ENCODE measurements around the gene MPEG1. TPM values are rescaled to one million over a fixed set of nuclear protein-coding genes. Genes with fewer than 3 reads are reported as not detected.

Gene MPEG1, protein sequence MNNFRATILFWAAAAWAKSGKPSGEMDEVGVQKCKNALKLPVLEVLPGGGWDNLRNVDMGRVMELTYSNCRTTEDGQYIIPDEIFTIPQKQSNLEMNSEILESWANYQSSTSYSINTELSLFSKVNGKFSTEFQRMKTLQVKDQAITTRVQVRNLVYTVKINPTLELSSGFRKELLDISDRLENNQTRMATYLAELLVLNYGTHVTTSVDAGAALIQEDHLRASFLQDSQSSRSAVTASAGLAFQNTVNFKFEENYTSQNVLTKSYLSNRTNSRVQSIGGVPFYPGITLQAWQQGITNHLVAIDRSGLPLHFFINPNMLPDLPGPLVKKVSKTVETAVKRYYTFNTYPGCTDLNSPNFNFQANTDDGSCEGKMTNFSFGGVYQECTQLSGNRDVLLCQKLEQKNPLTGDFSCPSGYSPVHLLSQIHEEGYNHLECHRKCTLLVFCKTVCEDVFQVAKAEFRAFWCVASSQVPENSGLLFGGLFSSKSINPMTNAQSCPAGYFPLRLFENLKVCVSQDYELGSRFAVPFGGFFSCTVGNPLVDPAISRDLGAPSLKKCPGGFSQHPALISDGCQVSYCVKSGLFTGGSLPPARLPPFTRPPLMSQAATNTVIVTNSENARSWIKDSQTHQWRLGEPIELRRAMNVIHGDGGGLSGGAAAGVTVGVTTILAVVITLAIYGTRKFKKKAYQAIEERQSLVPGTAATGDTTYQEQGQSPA
- total RNA-seq (2022; extraction: Qiagen RNA extraction) = not detected in 5 replicates

GRCh38 chr11:59212744-59213631, at the start of gene MPEG1:
TSS of gene MPEG1 (minus strand) at chr11:59212927. CDS start at chr11:59212865, 62 bp downstream.

GRCh38 chr11:59171508-59172322, 41.0 kb downstream of the MPEG1 start, which contains the start of gene DTX4:
TSS of gene DTX4 (plus strand) at chr11:59172132. CDS start at chr11:59172596, 464 bp downstream.

Other genes with a start within 250 kb of the MPEG1 start
- not detected in 5 replicates for gene GLYATL1B, start 126.6 kb downstream of the MPEG1 start, total RNA-seq (2022; extraction: Qiagen RNA extraction)
- 6.7 to 8.7 TPM (median 7.6 TPM) in 5 replicates for gene FAM111B, start 105.7 kb downstream of the MPEG1 start, total RNA-seq (2022; extraction: Qiagen RNA extraction)
- gene FAM111A, start 70.1 kb downstream of the MPEG1 start, total RNA-seq (2022; extraction: Qiagen RNA extraction) = 7.0 to 9.6 TPM (median 8.3 TPM) in 5 replicates
- gene DTX4, start 40.8 kb downstream of the MPEG1 start, total RNA-seq (2022; extraction: Qiagen RNA extraction) = 3.6 to 4.7 TPM (median 4.5 TPM) in 5 replicates
- gene OR5AN1, start 146.0 kb upstream of the MPEG1 start, total RNA-seq (2022; extraction: Qiagen RNA extraction) = not detected in 5 replicates
- gene OR5A2, start 213.5 kb upstream of the MPEG1 start, total RNA-seq (2022; extraction: Qiagen RNA extraction) = not detected in 5 replicates
- gene OR5A1, start 223.5 kb upstream of the MPEG1 start, total RNA-seq (2022; extraction: Qiagen RNA extraction) = not detected in 5 replicates
- gene OR4D6, start 244.0 kb upstream of the MPEG1 start, total RNA-seq (2022; extraction: Qiagen RNA extraction) = not detected in 5 replicates